HEK293T (cell line): ENCODE data around the gene MYB.

Experiments
- FOXA1 ChIP-seq: fragments of 450-650 bp; IDR thresholded peaks from 2 replicates; pipeline ENCODE4 v1.6.1; 2016; ENCODE audit warnings: mild to moderate bottlenecking
- SP1 ChIP-seq: fragments of 450-650 bp; IDR thresholded peaks from 2 replicates; pipeline ENCODE4 v1.6.1; 2017

GRCh38 chr6:135179372-135179771 lies 1.7 kb upstream of the MYB start:
- TF ChIP-seq FOXA1: no peak
- TF ChIP-seq SP1: no peak
